Measurements from ENCODE around the gene NEK2. TPM values are rescaled to one million over a fixed set of nuclear protein-coding genes. Genes with fewer than 3 reads are reported as not detected.

NEK2 gene
- total and polyA plus RNA-seq, 2 experiments from 2014 or later = 5.3 to 7.1 TPM

GRCh38 chr1:211644653-211645052 is 30.8 kb downstream of the NEK2 start:
- Histone ChIP-seq H3K27ac (peak overlapping the region; percentile 88), H2AFZ (no peak overlapping the region), H3K79me2 (no peaks in the 10 kb centered on the region), H3K36me3 (replicated peaks; ENCODE audit: insufficient read depth, low read depth) (no peaks in the 10 kb centered on the region), H3K4me3 (no peak overlapping the region), H3K27me3 (no peaks in the 10 kb centered on the region), H3K4me1 (ENCODE audit: insufficient read depth) (peaks cover 59% of the 10 kb centered on the region), H4K20me1 (ENCODE audit: insufficient read depth, poor library complexity, severe bottlenecking) (no peaks in the 10 kb centered on the region), H3K9me2 (replicated peaks; ENCODE audit: insufficient read depth) (no peaks in the 10 kb centered on the region), H3K4me2 (no peak overlapping the region), H3K9me3 (ENCODE audit: low read depth) (no peaks in the 10 kb centered on the region)
- WGBS (ENCODE audit: low lambda C conversion rate, missing lambda C conversion rate) = 89% methylated on average over 2 of the region's 2 CpGs
- no peak for DNase-seq (ENCODE audit: low spot score)
- TF ChIP-seq EZH2phosphoT487 (IDR thresholded peaks at IDR 0.05; ENCODE audit: low read depth, severe bottlenecking, unreplicated experiment) = no peak
- no peak for TF ChIP-seq EZH2 (IDR thresholded peaks at IDR 0.05; ENCODE audit: borderline replicate concordance)
- TF ChIP-seq CTCF (IDR thresholded peaks at IDR 0.05; ENCODE audit: poor library complexity) = no peak

GRCh38 chr1:211643324-211644212 is 31.9 kb downstream of the NEK2 start:
- H3K4me3 ChIP-seq = no peak overlapping the region
- DNase-seq (ENCODE audit: low spot score) = peak; percentile 90
- H2AFZ ChIP-seq = no peak overlapping the region
- no peaks in the 10 kb centered on the region for H3K79me2 ChIP-seq
- H3K36me3 ChIP-seq (replicated peaks; ENCODE audit: insufficient read depth, low read depth) = no peaks in the 10 kb centered on the region
- no peaks in the 10 kb centered on the region for H3K9me3 ChIP-seq (ENCODE audit: low read depth)
- peak overlapping the region; percentile 12 for H3K4me2 ChIP-seq
- peaks cover 53% of the 10 kb centered on the region for H3K4me1 ChIP-seq (ENCODE audit: insufficient read depth)
- H4K20me1 ChIP-seq (ENCODE audit: insufficient read depth, poor library complexity, severe bottlenecking) = no peaks in the 10 kb centered on the region
- no peaks in the 10 kb centered on the region for H3K27me3 ChIP-seq
- H3K27ac ChIP-seq = peak overlapping the region; percentile 88
- WGBS (ENCODE audit: low lambda C conversion rate, missing lambda C conversion rate) = 34% methylated on average over 20 of the region's 20 CpGs
- no peaks in the 10 kb centered on the region for H3K9me2 ChIP-seq (replicated peaks; ENCODE audit: insufficient read depth)
- no peak for TF ChIP-seq EZH2phosphoT487 (IDR thresholded peaks at IDR 0.05; ENCODE audit: low read depth, severe bottlenecking, unreplicated experiment)
- TF ChIP-seq CTCF (IDR thresholded peaks at IDR 0.05; ENCODE audit: poor library complexity) = no peak
- TF ChIP-seq EZH2 (IDR thresholded peaks at IDR 0.05; ENCODE audit: borderline replicate concordance) = no peak

- H3K4me2 ChIP-seq = peak overlapping the region; percentile 12
- 97% methylated on average over 4 of the region's 4 CpGs for WGBS (ENCODE audit: low lambda C conversion rate, missing lambda C conversion rate)
- H3K27ac ChIP-seq = peak overlapping the region; percentile 88
- no peak for DNase-seq (ENCODE audit: low spot score)
- no peaks in the 10 kb centered on the region for H3K9me2 ChIP-seq (replicated peaks; ENCODE audit: insufficient read depth)
- no peaks in the 10 kb centered on the region for H3K9me3 ChIP-seq (ENCODE audit: low read depth)
- peaks cover 49% of the 10 kb centered on the region for H3K4me1 ChIP-seq (ENCODE audit: insufficient read depth)
- H3K79me2 ChIP-seq = no peaks in the 10 kb centered on the region
- no peak overlapping the region for H2AFZ ChIP-seq
- H4K20me1 ChIP-seq (ENCODE audit: insufficient read depth, poor library complexity, severe bottlenecking) = no peaks in the 10 kb centered on the region
- no peaks in the 10 kb centered on the region for H3K27me3 ChIP-seq
- no peak overlapping the region for H3K4me3 ChIP-seq
- TF ChIP-seq CTCF (IDR thresholded peaks at IDR 0.05; ENCODE audit: poor library complexity) (no peak), EZH2 (IDR thresholded peaks at IDR 0.05; ENCODE audit: borderline replicate concordance) (no peak), EZH2phosphoT487 (IDR thresholded peaks at IDR 0.05; ENCODE audit: low read depth, severe bottlenecking, unreplicated experiment) (no peak)
- H3K36me3 ChIP-seq (replicated peaks; ENCODE audit: insufficient read depth, low read depth) = no peaks in the 10 kb centered on the region
These were observed 32.6 kb downstream of the NEK2 start for GRCh38 chr1:211642870-211643269.
